ENCODE measurements around the gene UBL7. TPM values are rescaled to one million over a fixed set of nuclear protein-coding genes. Genes with fewer than 3 reads are reported as not detected.

UBL7 gene
- total RNA-seq, 1 experiment from 2014 or later: 38.5 TPM

- TF ChIP-seq CTCF (IDR thresholded peaks at IDR 0.05; ENCODE audit: unreplicated experiment): no peak
- Mint-ChIP-seq H3K27me3 (ENCODE audit: unreplicated experiment) (no peaks in the 10 kb centered on the region), H3K27ac (ENCODE audit: unreplicated experiment) (no peak overlapping the region), H3K4me1 (ENCODE audit: low read depth, unreplicated experiment) (peaks cover 39% of the 10 kb centered on the region), H3K4me3 (ENCODE audit: low read depth, unreplicated experiment) (no peak overlapping the region), H3K36me3 (ENCODE audit: insufficient read depth, unreplicated experiment) (peaks cover 66% of the 10 kb centered on the region), H3K9me3 (ENCODE audit: low read depth, unreplicated experiment) (no peaks in the 10 kb centered on the region)
- BruUV-seq (replicated peaks): no TSS peak
- no peak for DNase-seq
- CTCF ChIA-PET: no interaction called here
- intact Hi-C loops (cut with micrococcal nuclease; ENCODE audit: unreplicated experiment): no loop called here
Observed at GRCh38 chr15:74417670-74418069, 43.3 kb downstream of the UBL7 start.

GRCh38 chr15:74417225-74417624 is 43.7 kb downstream of the UBL7 start:
- no peak for DNase-seq
- H3K4me3 Mint-ChIP-seq (ENCODE audit: low read depth, unreplicated experiment): no peak overlapping the region
- CTCF ChIA-PET: no interaction called here
- intact Hi-C loops (cut with micrococcal nuclease; ENCODE audit: unreplicated experiment): no loop called here
- BruUV-seq (replicated peaks): no TSS peak
- H3K36me3 Mint-ChIP-seq (ENCODE audit: insufficient read depth, unreplicated experiment): peaks cover 67% of the 10 kb centered on the region
- H3K27ac Mint-ChIP-seq (ENCODE audit: unreplicated experiment): no peak overlapping the region
- no peak for TF ChIP-seq CTCF (IDR thresholded peaks at IDR 0.05; ENCODE audit: unreplicated experiment)
- H3K4me1 Mint-ChIP-seq (ENCODE audit: low read depth, unreplicated experiment): peaks cover 35% of the 10 kb centered on the region
- no peaks in the 10 kb centered on the region for H3K9me3 Mint-ChIP-seq (ENCODE audit: low read depth, unreplicated experiment)
- no peaks in the 10 kb centered on the region for H3K27me3 Mint-ChIP-seq (ENCODE audit: unreplicated experiment)

GRCh38 chr15:74415966-74416916 is 44.7 kb downstream of the UBL7 start:
- Mint-ChIP-seq H3K36me3 (ENCODE audit: insufficient read depth, unreplicated experiment) (peaks cover 62% of the 10 kb centered on the region), H3K27ac (ENCODE audit: unreplicated experiment) (no peak overlapping the region), H3K4me1 (ENCODE audit: low read depth, unreplicated experiment) (peaks cover 25% of the 10 kb centered on the region), H3K4me3 (ENCODE audit: low read depth, unreplicated experiment) (no peak overlapping the region), H3K9me3 (ENCODE audit: low read depth, unreplicated experiment) (no peaks in the 10 kb centered on the region), H3K27me3 (ENCODE audit: unreplicated experiment) (no peaks in the 10 kb centered on the region)
- intact Hi-C loops (cut with micrococcal nuclease; ENCODE audit: unreplicated experiment): no loop called here
- DNase-seq: no peak
- no TSS peak for BruUV-seq (replicated peaks)
- TF ChIP-seq CTCF (IDR thresholded peaks at IDR 0.05; ENCODE audit: unreplicated experiment): no peak
- CTCF ChIA-PET: no interaction called here

- intact Hi-C loops (cut with micrococcal nuclease; ENCODE audit: unreplicated experiment): no loop called here
Observed at GRCh38 chr15:74414603-74415338, 46.2 kb downstream of the UBL7 start.

More at GRCh38 chr15:74414603-74415338, 46.2 kb downstream of the UBL7 start:
- Mint-ChIP-seq H3K4me1 (ENCODE audit: low read depth, unreplicated experiment) (peaks cover 10% of the 10 kb centered on the region), H3K27ac (ENCODE audit: unreplicated experiment) (peak overlapping the region; percentile 46), H3K9me3 (ENCODE audit: low read depth, unreplicated experiment) (no peaks in the 10 kb centered on the region), H3K36me3 (ENCODE audit: insufficient read depth, unreplicated experiment) (peaks cover 66% of the 10 kb centered on the region), H3K27me3 (ENCODE audit: unreplicated experiment) (no peaks in the 10 kb centered on the region), H3K4me3 (ENCODE audit: low read depth, unreplicated experiment) (no peak overlapping the region)
- BruUV-seq (replicated peaks): no TSS peak
- CTCF ChIA-PET: no interaction called here
- TF ChIP-seq CTCF (IDR thresholded peaks at IDR 0.05; ENCODE audit: unreplicated experiment): no peak
- no peak for DNase-seq

Measured in Calu3 (cell line).